Measurements from ENCODE around the gene AFTPH. TPM values are rescaled to one million over a fixed set of nuclear protein-coding genes. Genes with fewer than 3 reads are reported as not detected.
A peak's percentile ranks its signal among the peaks of the same experiment; 100 is the strongest.

AFTPH gene
- total RNA-seq, 1 donor from 2014 or later, result 22.2 TPM

- H3K27me3 Mint-ChIP-seq (ENCODE audit: low read depth), result no peaks in the 10 kb centered on the region
- H3K9me3 Mint-ChIP-seq, result no peaks in the 10 kb centered on the region
- no peak for DNase-seq (ENCODE audit: low spot score in 2 of 2, unreplicated experiment in 2 of 2)
- peaks cover 16% of the 10 kb centered on the region for H3K4me1 Mint-ChIP-seq
- no peak overlapping the region for H3K27ac Mint-ChIP-seq
- TF ChIP-seq CTCF (IDR thresholded peaks at IDR 0.05; ENCODE audit: unreplicated experiment), result no peak
- peaks cover 5% of the 10 kb centered on the region for H3K36me3 Mint-ChIP-seq
- no peak overlapping the region for H3K4me3 Mint-ChIP-seq
Observed at GRCh38 chr2:64594226-64594989, 70.3 kb downstream of the AFTPH start.

- peaks cover 5% of the 10 kb centered on the region for H3K36me3 Mint-ChIP-seq
- TF ChIP-seq CTCF (IDR thresholded peaks at IDR 0.05; ENCODE audit: unreplicated experiment), result no peak
- no peak overlapping the region for H3K4me3 Mint-ChIP-seq
- H3K4me1 Mint-ChIP-seq, result peaks cover 24% of the 10 kb centered on the region
- H3K27ac Mint-ChIP-seq, result no peak overlapping the region
- no peaks in the 10 kb centered on the region for H3K27me3 Mint-ChIP-seq (ENCODE audit: low read depth)
- no peaks in the 10 kb centered on the region for H3K9me3 Mint-ChIP-seq
- no peak for DNase-seq (ENCODE audit: low spot score in 2 of 2, unreplicated experiment in 2 of 2)
Observed at GRCh38 chr2:64595397-64596176, 71.5 kb downstream of the AFTPH start.

- Mint-ChIP-seq H3K9me3 (no peaks in the 10 kb centered on the region), H3K4me1 (peaks cover 40% of the 10 kb centered on the region), H3K27me3 (ENCODE audit: low read depth) (no peaks in the 10 kb centered on the region), H3K36me3 (no peaks in the 10 kb centered on the region), H3K4me3 (no peak overlapping the region), H3K27ac (no peak overlapping the region)
- DNase-seq (ENCODE audit: low spot score in 2 of 2, unreplicated experiment in 2 of 2), result no peak
- TF ChIP-seq CTCF (IDR thresholded peaks at IDR 0.05; ENCODE audit: unreplicated experiment), result no peak
Observed at GRCh38 chr2:64598226-64598625, 74.1 kb downstream of the AFTPH start.

- Mint-ChIP-seq H3K9me3 (peaks cover 12% of the 10 kb centered on the region), H3K4me1 (peaks cover 47% of the 10 kb centered on the region), H3K36me3 (peaks cover 7% of the 10 kb centered on the region), H3K27me3 (ENCODE audit: low read depth) (no peaks in the 10 kb centered on the region), H3K27ac (peak overlapping the region; percentile 68), H3K4me3 (no peak overlapping the region)
- no peak for DNase-seq (ENCODE audit: low spot score in 2 of 2, unreplicated experiment in 2 of 2)
- TF ChIP-seq CTCF (IDR thresholded peaks at IDR 0.05; ENCODE audit: unreplicated experiment), result no peak
Observed at GRCh38 chr2:64599469-64599868, 75.3 kb downstream of the AFTPH start.

GRCh38 chr2:64601034-64601754 is 77.1 kb downstream of the AFTPH start:
- H3K27me3 Mint-ChIP-seq (ENCODE audit: low read depth), result no peaks in the 10 kb centered on the region

More at GRCh38 chr2:64601034-64601754, 77.1 kb downstream of the AFTPH start:
- H3K4me3 Mint-ChIP-seq, result no peak overlapping the region
- H3K4me1 Mint-ChIP-seq, result peaks cover 56% of the 10 kb centered on the region
- no peak for TF ChIP-seq CTCF (IDR thresholded peaks at IDR 0.05; ENCODE audit: unreplicated experiment)
- peaks cover 16% of the 10 kb centered on the region for H3K9me3 Mint-ChIP-seq
- DNase-seq (ENCODE audit: low spot score in 2 of 2, unreplicated experiment in 2 of 2), result no peak
- peak overlapping the region; percentile 91 for H3K27ac Mint-ChIP-seq
- peaks cover 8% of the 10 kb centered on the region for H3K36me3 Mint-ChIP-seq

Data from mesothelial cell of epicardium (in vitro differentiated cells).